Tibial artery (tissue), 4 donors: ENCODE data around the gene KIF18B.

Experiments
- DNase-seq, 2 donors: peaks; one replicate each; pipeline ENCODE4 v3.0.0-alpha.2; 2019
- H3K27ac ChIP-seq, 2 donors: fragments of 200-600 bp; sonication (generic) in 1 of 2; 1 replicate in 1 of 2; 2 replicates in 1 of 2; pipeline ENCODE4 v1.5.1; 2018 to 2019; ENCODE audit warnings: mild to moderate bottlenecking in 1 of 2
- H3K27me3 ChIP-seq, 2 donors: fragments of 200-600 bp; sonication (generic) in 1 of 2; one replicate each; pipeline versions ENCODE4 v1.5.1 to v1.6.0; 2016 to 2019
- H3K36me3 ChIP-seq, 3 donors: fragments of 200-600 bp; sonication (generic) in 2 of 3; one replicate each; pipeline ENCODE4 v1.5.1; 2016 to 2019; ENCODE audit warnings: mild to moderate bottlenecking in 2 of 3
- H3K4me1 ChIP-seq, 4 donors: fragments of 200-600 bp; sonication (generic) in 2 of 4; 1 replicate in 3 of 4; 2 replicates in 1 of 4; pipeline ENCODE4 v1.5.1; 2016 to 2019
- H3K4me3 ChIP-seq, 2 donors: fragments of 200-600 bp; sonication (generic) in 1 of 2; 1 replicate in 1 of 2; 2 replicates in 1 of 2; pipeline ENCODE4 v1.5.1; 2018 to 2019; ENCODE audit warnings: mild to moderate bottlenecking in 2 of 2
- H3K9me3 ChIP-seq, 3 donors: fragments of 200-600 bp; sonication (generic) in 1 of 3; one replicate each; pipeline ENCODE4 v1.5.1; 2016 to 2019
- CTCF ChIP-seq, 2 experiments: fragments of 200-600 bp in 1 of 2; fragments of 450-650 bp in 1 of 2; IDR thresholded peaks; one replicate each; pipeline ENCODE4 v1.5.1; 2017 to 2019; ENCODE audit warnings: antibody characterized with exemption in 2 of 2, mild to moderate bottlenecking in 1 of 2, moderate library complexity in 1 of 2
- intact Hi-C: fragments of 100-400 bp; cut with DNase I; formaldehyde crosslinking; loops from one replicate; pipeline ENCODE4 v1.15.0; 2023; ENCODE audit warnings: low total_unique reads

Gene KIF18B

GRCh38 chr17:44989552-44990138, 42.1 kb upstream of the KIF18B start:
- Histone ChIP-seq H3K9me3 (no peaks in the 10 kb centered on the region), H3K4me1 (peaks cover 0 to 7% (median 2%) of the 10 kb centered on the region in 4 donors), H3K27ac (no peak overlapping the region), H3K36me3 (no peaks in the 10 kb centered on the region), H3K4me3 (no peak overlapping the region), H3K27me3 (peaks cover 0 to 50% of the 10 kb centered on the region in 2 donors)
- no peak for DNase-seq
- intact Hi-C loops, result no loop called here
- no peak for TF ChIP-seq CTCF (IDR thresholded peaks at IDR 0.05)

- Histone ChIP-seq H3K9me3 (no peaks in the 10 kb centered on the region), H3K4me3 (no peak overlapping the region), H3K27ac (no peak overlapping the region), H3K4me1 (peaks cover 0 to 7% (median 2%) of the 10 kb centered on the region in 4 donors), H3K36me3 (no peaks in the 10 kb centered on the region), H3K27me3 (peaks cover 0 to 37% of the 10 kb centered on the region in 2 donors)
- no peak for TF ChIP-seq CTCF (IDR thresholded peaks at IDR 0.05)
- intact Hi-C loops, result no loop called here
- DNase-seq, result no peak
Measured at GRCh38 chr17:44988044-44988942, 40.7 kb upstream of the KIF18B start.

GRCh38 chr17:44983563-44983962, 36.0 kb upstream of the KIF18B start:
- no peak for DNase-seq
- Histone ChIP-seq H3K27me3 (peaks cover 0 to 50% of the 10 kb centered on the region in 2 donors), H3K4me1 (peaks cover 0 to 7% (median 2%) of the 10 kb centered on the region in 4 donors), H3K4me3 (no peak overlapping the region), H3K9me3 (no peaks in the 10 kb centered on the region), H3K36me3 (no peaks in the 10 kb centered on the region), H3K27ac (no peak overlapping the region)
- no peak for TF ChIP-seq CTCF (IDR thresholded peaks at IDR 0.05)
- intact Hi-C loops, result no loop called here

- Histone ChIP-seq H3K4me3 (no peak overlapping the region), H3K27me3 (peaks cover 0 to 50% of the 10 kb centered on the region in 2 donors), H3K27ac (no peak overlapping the region), H3K36me3 (no peaks in the 10 kb centered on the region), H3K4me1 (peaks cover 0 to 1% (median under 1%) of the 10 kb centered on the region in 4 donors), H3K9me3 (no peaks in the 10 kb centered on the region)
- TF ChIP-seq CTCF (IDR thresholded peaks at IDR 0.05), result no peak
- intact Hi-C loops, result no loop called here
- DNase-seq, result no peak
Measured at GRCh38 chr17:44982113-44982702, 34.6 kb upstream of the KIF18B start.

- no peak overlapping the region for H3K27ac ChIP-seq
Measured at GRCh38 chr17:44981221-44981968, 33.8 kb upstream of the KIF18B start.

More at GRCh38 chr17:44981221-44981968, 33.8 kb upstream of the KIF18B start:
- Histone ChIP-seq H3K27me3 (peaks cover 0 to 51% of the 10 kb centered on the region in 2 donors), H3K9me3 (no peaks in the 10 kb centered on the region), H3K36me3 (no peaks in the 10 kb centered on the region), H3K4me3 (no peak overlapping the region), H3K4me1 (no peaks in the 10 kb centered on the region)
- intact Hi-C loops, result no loop called here
- no peak for DNase-seq
- no peak for TF ChIP-seq CTCF (IDR thresholded peaks at IDR 0.05)
